IPS-15b (cell line): ENCODE measurements around the gene SLC12A4.
A peak's percentile ranks its signal among the peaks of the same experiment; 100 is the strongest.
"Not testable (repeated sequence)": the region's sequence is repeated elsewhere in the genome, so short reads cannot be mapped to it uniquely, and the experiment has no call there.

ENCODE experiments used
- H3K27me3 ChIP-seq: one replicate; pipeline ENCODE4 v1.6.1; 2013; ENCODE audit warnings: low read length; ENCODE audit not compliant: control insufficient read depth, insufficient read depth
- H3K36me3 ChIP-seq: one replicate; pipeline ENCODE4 v1.6.1; 2013; ENCODE audit warnings: low read length; ENCODE audit not compliant: control insufficient read depth, insufficient read depth
- H3K4me1 ChIP-seq: one replicate; pipeline ENCODE4 v1.6.1; 2013; ENCODE audit warnings: mild to moderate bottlenecking, low read length; ENCODE audit not compliant: control insufficient read depth, insufficient read depth
- H3K4me3 ChIP-seq: one replicate; pipeline ENCODE4 v1.5.1; 2013; ENCODE audit warnings: low read depth, low read length
- H3K9ac ChIP-seq: one replicate; pipeline ENCODE4 v1.6.1; 2013; ENCODE audit warnings: low read depth, mild to moderate bottlenecking, low read length
- H3K9me3 ChIP-seq: one replicate; pipeline ENCODE4 v1.6.1; 2013; ENCODE audit warnings: mild to moderate bottlenecking, low read length; ENCODE audit not compliant: control insufficient read depth, insufficient read depth

Gene SLC12A4

DNA sequence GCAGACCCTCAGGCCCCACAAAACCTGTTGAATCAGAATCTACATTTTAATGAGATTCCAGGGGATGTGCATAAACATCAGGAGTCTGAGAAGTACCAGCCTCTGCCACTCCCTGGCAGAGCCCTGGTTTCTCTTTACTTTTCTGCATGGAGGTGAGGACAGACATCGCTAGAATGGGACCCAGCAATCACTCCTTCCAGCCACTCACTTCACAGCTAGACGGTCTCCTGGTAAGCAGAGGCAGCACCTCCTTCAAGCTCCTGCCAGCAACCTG lies 53.0 kb downstream of the SLC12A4 start:
- not testable (repeated sequence) for H3K4me1 ChIP-seq, H3K27me3 ChIP-seq, H3K9ac ChIP-seq, H3K4me3 ChIP-seq, H3K9me3 ChIP-seq
- H3K36me3 ChIP-seq = peaks cover 11% of the 10 kb centered on the region

DNA sequence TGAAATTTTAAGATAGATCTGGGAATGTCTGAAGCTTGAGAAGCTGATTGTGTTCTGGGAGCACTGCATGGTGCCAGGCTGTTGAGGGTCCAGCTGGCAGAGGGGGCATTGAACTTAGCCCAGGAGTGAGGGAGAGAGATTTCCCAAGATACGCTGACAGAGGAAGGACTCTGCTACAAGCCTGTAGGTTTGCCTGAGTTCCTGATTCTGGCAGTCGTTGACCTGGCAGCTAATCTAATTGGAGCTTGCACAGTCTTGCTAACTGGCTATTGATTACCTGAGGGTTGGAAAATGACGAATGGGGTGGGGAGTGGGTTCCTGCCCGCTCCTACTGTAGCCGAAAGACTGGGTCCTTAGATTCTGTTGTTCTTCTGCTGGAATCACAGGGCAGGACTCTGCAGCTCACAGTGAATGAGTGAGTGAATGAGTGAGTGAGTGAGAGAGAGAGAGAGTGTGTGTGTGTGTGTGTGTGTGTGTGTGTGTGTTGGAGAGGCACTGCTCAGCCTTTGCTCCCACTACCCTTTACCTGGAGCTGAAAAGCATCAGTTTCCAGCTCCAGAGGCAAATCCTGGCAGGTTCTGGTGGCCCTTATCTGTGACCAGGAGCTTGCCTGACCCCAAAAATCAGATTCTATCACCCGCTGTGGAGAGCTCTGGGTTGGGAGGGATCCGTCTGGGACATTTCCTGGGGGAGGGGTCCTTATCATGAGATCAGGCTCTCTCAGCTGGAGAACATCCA lies 53.5 kb downstream of the SLC12A4 start:
- H3K36me3 ChIP-seq = peaks cover 14% of the 10 kb centered on the region
- no peaks in the 10 kb centered on the region for H3K9me3 ChIP-seq
- no peak overlapping the region for H3K9ac ChIP-seq
- H3K27me3 ChIP-seq = no peaks in the 10 kb centered on the region
- no peak overlapping the region for H3K4me3 ChIP-seq
- peaks cover 5% of the 10 kb centered on the region for H3K4me1 ChIP-seq

DNA sequence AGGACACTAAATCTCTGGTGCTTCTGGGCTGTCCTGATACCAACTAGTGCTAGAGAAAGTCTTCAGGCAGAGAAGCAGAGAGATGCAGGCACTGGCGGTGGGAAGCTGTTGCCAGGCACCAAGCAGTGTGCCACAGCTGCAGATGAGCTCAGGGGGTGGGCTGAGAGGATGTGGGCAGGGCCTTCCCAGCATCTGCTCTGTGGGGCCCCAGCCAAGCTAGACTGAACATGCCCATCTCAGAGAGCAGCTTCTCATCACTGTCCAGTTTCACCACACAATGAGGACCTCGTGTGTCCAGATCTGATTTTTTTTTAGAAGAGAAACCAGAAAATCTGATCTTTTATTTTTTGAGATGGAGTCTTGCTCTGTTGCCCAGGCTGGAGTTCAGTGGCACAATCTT lies 58.3 kb downstream of the SLC12A4 start:
- H3K4me3 ChIP-seq = no peak overlapping the region
- H3K27me3 ChIP-seq = no peaks in the 10 kb centered on the region
- no peaks in the 10 kb centered on the region for H3K9me3 ChIP-seq
- H3K9ac ChIP-seq = no peak overlapping the region
- H3K36me3 ChIP-seq = peaks cover 15% of the 10 kb centered on the region
- peaks cover 2% of the 10 kb centered on the region for H3K4me1 ChIP-seq

DNA sequence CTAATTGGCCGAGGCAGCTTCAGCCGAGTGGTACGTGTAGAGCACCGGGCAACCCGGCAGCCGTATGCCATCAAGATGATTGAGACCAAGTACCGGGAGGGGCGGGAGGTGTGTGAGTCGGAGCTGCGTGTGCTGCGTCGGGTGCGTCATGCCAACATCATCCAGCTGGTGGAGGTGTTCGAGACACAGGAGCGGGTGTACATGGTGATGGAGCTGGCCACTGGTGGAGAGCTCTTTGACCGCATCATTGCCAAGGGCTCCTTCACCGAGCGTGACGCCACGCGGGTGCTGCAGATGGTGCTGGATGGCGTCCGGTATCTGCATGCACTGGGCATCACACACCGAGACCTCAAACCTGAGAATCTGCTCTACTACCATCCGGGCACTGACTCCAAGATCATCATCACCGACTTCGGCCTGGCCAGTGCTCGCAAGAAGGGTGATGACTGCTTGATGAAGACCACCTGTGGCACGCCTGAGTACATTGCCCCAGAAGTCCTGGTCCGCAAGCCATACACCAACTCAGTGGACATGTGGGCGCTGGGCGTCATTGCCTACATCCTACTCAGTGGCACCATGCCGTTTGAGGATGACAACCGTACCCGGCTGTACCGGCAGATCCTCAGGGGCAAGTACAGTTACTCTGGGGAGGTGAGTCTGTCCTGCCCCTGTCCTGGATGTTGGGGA lies 59.2 kb downstream of the SLC12A4 start:
- H3K9me3 ChIP-seq = no peaks in the 10 kb centered on the region
- H3K9ac ChIP-seq = no peak overlapping the region
- peaks cover 15% of the 10 kb centered on the region for H3K36me3 ChIP-seq
- no peaks in the 10 kb centered on the region for H3K4me1 ChIP-seq
- no peaks in the 10 kb centered on the region for H3K27me3 ChIP-seq
- no peak overlapping the region for H3K4me3 ChIP-seq

DNA sequence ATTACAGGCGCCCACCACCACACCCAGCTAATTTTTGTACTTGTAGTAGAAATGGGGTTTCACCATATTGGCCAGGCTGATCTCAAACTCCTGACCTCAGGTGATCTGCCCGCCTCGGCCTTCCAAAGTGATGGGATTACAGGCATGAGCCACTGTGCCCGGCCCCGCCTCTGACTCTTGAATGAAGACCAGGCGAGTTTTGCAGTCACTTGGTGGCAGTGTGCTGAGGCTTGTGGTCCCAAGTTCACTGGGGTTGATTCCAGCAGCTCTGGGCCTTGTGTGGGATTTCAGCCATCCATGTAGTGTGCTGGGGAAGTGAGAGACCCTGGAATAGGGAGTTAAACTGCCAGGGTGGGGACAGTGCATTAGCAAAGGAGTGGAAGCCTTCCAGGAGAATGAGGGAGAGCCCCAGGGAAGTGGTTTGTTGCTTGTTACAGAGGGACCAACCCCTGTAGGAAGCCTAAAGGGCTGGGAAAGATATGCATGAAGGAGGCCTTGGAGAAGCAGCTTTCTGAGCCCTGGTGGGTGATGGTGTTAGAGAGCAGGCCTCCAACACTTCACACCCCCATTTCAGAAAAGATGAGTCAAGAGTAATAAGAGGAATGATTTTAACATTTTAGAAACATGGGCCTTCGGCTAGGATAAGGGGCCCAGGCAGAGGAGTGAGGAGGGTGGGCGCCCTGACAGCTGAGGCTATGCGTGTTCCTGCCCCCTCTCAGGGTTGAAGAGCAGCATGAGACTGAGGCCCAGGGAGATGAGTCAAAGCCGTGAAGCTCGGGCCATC lies 60.8 kb downstream of the SLC12A4 start:
- Histone ChIP-seq H3K9ac (no peak overlapping the region), H3K9me3 (no peaks in the 10 kb centered on the region)

DNA sequence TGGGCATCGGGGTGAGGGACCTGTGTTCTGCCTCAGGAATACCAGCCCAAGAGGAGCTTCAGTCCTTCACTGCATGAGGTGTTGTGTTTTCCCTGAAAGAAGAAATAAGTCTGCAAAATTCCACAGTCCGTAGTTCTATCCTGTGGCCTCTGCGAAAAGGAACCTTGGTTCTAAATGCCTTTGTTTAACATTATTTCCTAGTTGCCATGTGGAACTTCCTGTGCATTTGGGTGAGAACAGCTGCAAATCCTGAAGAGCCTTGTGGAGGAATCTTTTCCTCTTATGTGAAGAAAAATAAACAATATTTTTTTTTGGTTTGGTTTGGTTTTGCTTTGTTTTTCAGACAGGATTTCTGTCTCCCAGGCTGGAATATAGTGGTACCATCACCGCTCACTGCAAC lies 65.6 kb downstream of the SLC12A4 start:
- Histone ChIP-seq H3K4me3 (no peak overlapping the region), H3K4me1 (no peaks in the 10 kb centered on the region), H3K9ac (no peak overlapping the region), H3K9me3 (no peaks in the 10 kb centered on the region), H3K27me3 (no peaks in the 10 kb centered on the region), H3K36me3 (no peaks in the 10 kb centered on the region)

More for the DNA sequence above, 60.8 kb downstream of the SLC12A4 start:
- Histone ChIP-seq H3K4me1 (no peaks in the 10 kb centered on the region), H3K27me3 (no peaks in the 10 kb centered on the region), H3K36me3 (peaks cover 15% of the 10 kb centered on the region), H3K4me3 (no peak overlapping the region)

DNA sequence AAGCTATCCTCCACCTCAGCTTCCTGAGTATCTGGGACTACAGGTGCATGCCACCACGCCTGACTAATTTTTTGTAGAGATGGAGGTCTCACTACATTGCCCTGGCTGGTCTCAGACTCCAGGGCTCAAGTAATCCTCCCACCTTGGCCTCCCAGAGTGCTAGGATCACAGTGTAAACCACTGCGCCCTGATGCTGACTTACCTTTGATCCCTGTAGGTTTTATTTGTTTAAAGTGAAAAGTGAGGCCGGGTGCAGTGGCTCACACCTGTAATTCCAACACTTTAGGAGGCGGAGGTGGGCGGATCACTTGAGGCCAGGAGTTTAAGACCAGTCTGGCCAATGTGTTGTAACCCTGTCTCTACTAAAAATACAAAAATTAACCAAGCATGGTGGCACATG lies 66.7 kb downstream of the SLC12A4 start:
- H3K9ac ChIP-seq = no peak overlapping the region
- H3K27me3 ChIP-seq = no peaks in the 10 kb centered on the region
- H3K9me3 ChIP-seq = no peaks in the 10 kb centered on the region
- H3K4me1 ChIP-seq = no peaks in the 10 kb centered on the region
- H3K36me3 ChIP-seq = no peaks in the 10 kb centered on the region
- no peak overlapping the region for H3K4me3 ChIP-seq

DNA sequence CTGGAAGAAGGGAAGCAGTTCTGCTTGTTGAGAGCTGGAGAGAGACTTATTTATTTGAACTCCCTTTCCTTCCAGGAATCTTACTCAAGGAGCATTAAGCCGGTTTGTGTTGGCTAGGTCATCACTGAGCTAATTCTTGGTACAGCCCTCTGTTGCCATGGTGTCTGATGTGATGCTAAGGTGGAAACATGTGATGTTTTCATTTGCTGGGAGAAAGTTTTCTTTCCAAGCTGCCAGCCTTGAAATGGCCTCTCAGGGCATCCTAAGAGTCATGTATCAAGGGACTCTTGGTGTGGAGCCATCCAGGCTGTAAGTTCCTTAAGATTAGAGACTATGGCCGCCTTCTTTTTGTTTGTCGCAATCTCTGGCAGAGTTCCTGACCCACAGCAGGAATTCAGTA lies 71.2 kb downstream of the SLC12A4 start:
- H3K4me1 ChIP-seq = peaks cover 4% of the 10 kb centered on the region
- no peak overlapping the region for H3K9ac ChIP-seq
- no peaks in the 10 kb centered on the region for H3K36me3 ChIP-seq
- no peak overlapping the region for H3K4me3 ChIP-seq
- H3K27me3 ChIP-seq = no peaks in the 10 kb centered on the region
- no peaks in the 10 kb centered on the region for H3K9me3 ChIP-seq

DNA sequence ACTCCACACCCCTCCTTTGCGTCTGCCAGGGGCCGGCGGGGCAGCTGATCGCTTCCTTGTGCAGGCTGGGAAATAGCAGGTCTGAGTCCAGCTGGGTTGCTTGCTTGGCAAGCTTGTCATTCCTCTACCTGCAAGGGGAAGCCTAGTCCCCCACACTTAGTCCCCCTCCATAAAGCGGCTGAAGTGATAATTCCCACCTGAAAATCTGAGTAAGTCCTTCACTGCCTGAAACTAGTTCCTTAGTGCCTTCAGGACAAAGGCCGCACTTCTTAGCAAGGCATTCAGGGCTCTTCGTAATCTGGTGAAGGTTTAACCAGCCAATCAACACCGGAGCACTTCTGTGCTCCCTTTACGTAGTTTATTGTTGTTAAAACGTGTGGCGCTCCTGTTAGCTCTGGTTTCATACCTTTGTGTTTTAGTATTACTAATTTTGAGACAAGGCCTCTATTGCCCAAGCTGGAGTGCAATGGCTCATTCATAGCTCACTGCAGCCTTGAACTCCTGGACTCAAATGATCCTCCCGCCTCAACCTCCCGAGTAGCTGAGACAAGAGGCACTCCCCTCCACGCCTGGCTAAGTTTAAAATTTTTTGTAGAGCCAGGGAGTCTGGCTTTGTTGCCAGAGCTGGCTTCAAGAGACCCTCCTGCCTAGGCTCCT lies 74.6 kb downstream of the SLC12A4 start:
- Histone ChIP-seq H3K9ac (peak overlapping the region; percentile 91), H3K27me3 (no peaks in the 10 kb centered on the region), H3K9me3 (no peaks in the 10 kb centered on the region), H3K4me1 (peaks cover 4% of the 10 kb centered on the region), H3K36me3 (no peaks in the 10 kb centered on the region), H3K4me3 (peak overlapping the region; percentile 98)
